CD4-positive, alpha-beta T cell treated with Interferon alpha-2 for 1 hour (primary cell): ENCODE results near the gene PAFAH1B1.

Experiments
- DNase-seq, 2 donors: peaks; one replicate each; pipeline ENCODE4 v3.0.0-alpha.2; 2020 to 2022

PAFAH1B1 gene

GRCh38 chr17:2704031-2704889, 110.8 kb downstream of the PAFAH1B1 start:
- DNase-seq: no peak

GRCh38 chr17:2704890-2705248, 111.4 kb downstream of the PAFAH1B1 start:
- DNase-seq: no peak

- DNase-seq: no peak
Observed at GRCh38 chr17:2705263-2705662, 111.8 kb downstream of the PAFAH1B1 start.

- no peak for DNase-seq
Observed at GRCh38 chr17:2705888-2706795, 112.7 kb downstream of the PAFAH1B1 start.

- no peak for DNase-seq
Observed at GRCh38 chr17:2706911-2707510, 113.6 kb downstream of the PAFAH1B1 start.

- no peak for DNase-seq
Observed at GRCh38 chr17:2707721-2708584, 114.5 kb downstream of the PAFAH1B1 start.

- no peak for DNase-seq
Observed at GRCh38 chr17:2708585-2709182, 115.2 kb downstream of the PAFAH1B1 start.

GRCh38 chr17:2709183-2709661, 115.8 kb downstream of the PAFAH1B1 start:
- no peak for DNase-seq

GRCh38 chr17:2710071-2710802, 116.8 kb downstream of the PAFAH1B1 start:
- no peak for DNase-seq

GRCh38 chr17:2710803-2711607, 117.6 kb downstream of the PAFAH1B1 start:
- DNase-seq: peak in 1 of 2 donors; percentile 35

- peak; percentile 94 to 97 for DNase-seq
Observed at GRCh38 chr17:2711608-2712299, 118.3 kb downstream of the PAFAH1B1 start, which contains the start of gene CLUH. Gene CLUH (minus strand): TSS chr17:2711764. CDS start chr17:2711661, 103 bp downstream.

- no peak for DNase-seq
Observed at GRCh38 chr17:2712300-2713043, 119.0 kb downstream of the PAFAH1B1 start.

GRCh38 chr17:2713881-2714280, 120.4 kb downstream of the PAFAH1B1 start:
- no peak for DNase-seq

- no peak for DNase-seq
Observed at GRCh38 chr17:2716649-2717048, 123.2 kb downstream of the PAFAH1B1 start.

- DNase-seq: no peak
Observed at GRCh38 chr17:2718150-2718938, 124.9 kb downstream of the PAFAH1B1 start.

GRCh38 chr17:2719861-2720260, 126.4 kb downstream of the PAFAH1B1 start:
- DNase-seq: no peak

- no peak for DNase-seq
Observed at GRCh38 chr17:2721603-2722002, 128.1 kb downstream of the PAFAH1B1 start.

- DNase-seq: no peak
Observed at GRCh38 chr17:2722611-2723010, 129.2 kb downstream of the PAFAH1B1 start.
